ENCODE results near the gene RASA1.

DNA sequence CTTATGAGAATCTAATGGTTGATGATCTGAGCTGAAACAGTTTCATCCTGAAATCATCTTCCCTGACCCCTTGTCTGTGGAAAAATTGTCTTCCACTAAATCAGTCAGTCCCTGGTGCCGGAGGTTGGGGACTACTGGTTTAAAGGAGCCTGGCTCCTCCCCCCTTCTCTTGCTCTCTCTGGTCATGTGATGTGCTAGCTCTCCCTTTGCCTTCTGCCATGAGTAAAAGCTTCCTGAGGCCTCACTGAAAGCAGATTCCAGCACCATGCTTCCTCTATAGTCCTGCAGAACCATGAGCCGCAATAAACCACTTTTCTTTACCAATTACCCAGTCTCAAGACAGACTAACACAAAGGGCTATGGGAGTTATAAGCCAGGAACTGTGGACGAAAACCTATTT lies 54.7 kb downstream of the RASA1 start:
- no peak for TF ChIP-seq POLR2A (IDR thresholded peaks at IDR 0.05)
- TF ChIP-seq POLR2AphosphoS5 (IDR thresholded peaks at IDR 0.05) = no peak

Data from spleen (tissue), 3 donors.